HG03095 (cell line): ENCODE results near the gene ECD.

Experiments used
- ATAC-seq: cut with Tn5 transposase; IDR thresholded peaks from one replicate; pipeline ENCODE4 v1.9.1; 2021; ENCODE audit warnings: moderate library complexity; ENCODE audit not compliant: unreplicated experiment

ECD gene

GRCh38 chr10:73167783-73168464 is at the start of gene ECD, which contains the start of gene FAM149B1:
ECD (minus strand) TSS chr10:73168008; CDS start chr10:73163937, 4,071 bp downstream.
FAM149B1 (plus strand) TSS chr10:73168119; CDS start chr10:73168340, 221 bp downstream.
- ATAC-seq, result peak; percentile 84

GRCh38 chr10:73215749-73216148 is 47.9 kb upstream of the ECD start:
- no peak for ATAC-seq

- ATAC-seq, result no peak
These were observed 43.5 kb upstream of the ECD start for GRCh38 chr10:73211106-73211811.

GRCh38 chr10:73210395-73211105 is 42.7 kb upstream of the ECD start:
- no peak for ATAC-seq

GRCh38 chr10:73209705-73210104 is 41.9 kb upstream of the ECD start:
- ATAC-seq, result no peak

DNA sequence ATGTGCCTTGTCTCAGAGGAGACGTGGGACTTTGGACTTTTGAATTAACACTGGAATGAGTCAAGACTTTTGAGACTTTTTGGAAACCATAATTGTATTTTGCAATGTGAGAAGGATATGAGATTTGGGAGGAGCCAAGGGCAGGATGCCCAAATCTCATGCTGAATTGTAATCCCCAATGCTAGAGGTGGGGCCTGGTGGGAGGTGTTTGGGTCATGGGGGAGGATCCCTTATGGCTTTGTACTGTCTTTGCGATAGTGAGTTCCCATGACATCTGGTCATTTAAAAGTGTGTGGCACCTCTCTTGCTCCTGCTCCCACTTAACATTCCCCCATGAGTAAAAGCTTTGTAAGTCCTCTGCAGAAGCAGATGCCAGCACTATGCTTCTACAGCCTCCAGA is 40.1 kb upstream of the ECD start:
- no peak for ATAC-seq

- no peak for ATAC-seq
These were observed 38.6 kb upstream of the ECD start for GRCh38 chr10:73206385-73206784.

DNA sequence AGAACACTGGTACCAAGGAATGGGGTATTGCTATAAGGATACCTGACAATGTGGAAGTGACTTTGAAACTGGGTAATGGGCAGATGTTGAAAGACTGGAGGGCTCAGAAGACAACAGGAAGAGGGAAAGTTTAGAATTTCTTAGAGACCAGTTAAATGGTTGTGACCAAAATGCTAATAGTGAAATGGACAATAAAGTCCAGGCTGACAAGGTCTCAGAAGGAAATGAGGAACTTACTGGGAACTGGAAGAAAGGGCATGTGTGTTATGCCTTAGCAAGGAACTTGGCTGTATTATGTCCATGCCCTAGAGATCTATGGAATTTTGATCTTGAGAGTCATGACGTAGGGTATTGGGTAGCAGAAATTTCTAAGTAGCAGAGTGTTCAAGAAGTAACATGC is 38.1 kb upstream of the ECD start:
- no peak for ATAC-seq

DNA sequence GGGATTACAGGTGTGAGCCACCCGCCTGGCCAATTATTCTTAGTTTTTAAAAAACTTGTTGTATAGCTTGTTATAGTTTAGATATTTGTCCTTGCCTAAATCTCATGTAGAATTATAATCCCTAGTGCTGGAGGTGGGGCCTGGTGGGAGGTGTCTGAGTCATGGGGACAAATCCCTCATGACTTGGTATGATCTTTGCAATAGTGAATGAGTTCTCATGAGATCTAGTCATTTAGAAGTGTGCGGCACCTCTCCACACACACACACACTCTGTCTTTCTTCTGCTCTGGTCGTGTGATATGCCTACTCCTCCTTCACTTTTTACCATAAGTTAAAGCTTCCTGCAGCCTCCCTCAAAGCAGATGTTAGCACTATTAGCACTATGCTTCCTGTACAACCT is 37.3 kb upstream of the ECD start:
- no peak for ATAC-seq

DNA sequence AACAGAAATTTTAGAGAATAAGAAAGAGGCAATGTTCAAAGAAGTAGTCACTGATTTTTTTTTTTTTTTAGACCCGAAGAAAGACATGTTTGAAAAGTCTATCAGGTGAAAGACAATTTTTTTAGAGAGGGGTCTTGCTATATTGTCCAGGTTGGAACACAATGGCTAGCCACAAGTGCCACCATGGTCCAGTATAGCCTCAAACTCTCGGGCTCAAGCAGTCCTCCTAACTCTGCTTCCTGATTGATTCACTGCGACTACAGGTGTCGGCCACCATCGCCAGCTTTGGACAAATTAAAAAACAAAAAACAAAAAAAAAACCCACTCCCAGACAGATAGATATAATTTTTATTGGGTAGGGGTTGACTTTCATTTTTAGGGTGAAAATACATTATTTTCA is 22.4 kb upstream of the ECD start:
- no peak for ATAC-seq

DNA sequence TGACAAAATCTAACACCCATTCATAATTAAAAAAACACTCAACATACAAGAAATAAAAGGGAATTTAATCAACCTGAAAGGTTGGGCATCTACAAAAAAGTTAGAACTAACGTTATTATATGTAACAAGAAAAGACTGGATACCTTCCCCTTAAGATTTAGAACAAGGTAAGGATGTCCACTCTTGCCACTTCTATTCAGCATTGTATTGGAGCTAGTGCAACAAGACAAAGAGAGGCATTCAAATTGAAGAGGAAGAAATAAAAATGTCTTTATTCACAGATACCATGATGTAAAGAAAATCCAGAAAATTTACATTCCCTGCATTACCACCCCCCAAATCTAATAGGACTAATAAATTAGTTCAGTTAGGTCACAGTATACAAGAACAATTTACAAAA is 18.5 kb upstream of the ECD start:
- no peak for ATAC-seq

DNA sequence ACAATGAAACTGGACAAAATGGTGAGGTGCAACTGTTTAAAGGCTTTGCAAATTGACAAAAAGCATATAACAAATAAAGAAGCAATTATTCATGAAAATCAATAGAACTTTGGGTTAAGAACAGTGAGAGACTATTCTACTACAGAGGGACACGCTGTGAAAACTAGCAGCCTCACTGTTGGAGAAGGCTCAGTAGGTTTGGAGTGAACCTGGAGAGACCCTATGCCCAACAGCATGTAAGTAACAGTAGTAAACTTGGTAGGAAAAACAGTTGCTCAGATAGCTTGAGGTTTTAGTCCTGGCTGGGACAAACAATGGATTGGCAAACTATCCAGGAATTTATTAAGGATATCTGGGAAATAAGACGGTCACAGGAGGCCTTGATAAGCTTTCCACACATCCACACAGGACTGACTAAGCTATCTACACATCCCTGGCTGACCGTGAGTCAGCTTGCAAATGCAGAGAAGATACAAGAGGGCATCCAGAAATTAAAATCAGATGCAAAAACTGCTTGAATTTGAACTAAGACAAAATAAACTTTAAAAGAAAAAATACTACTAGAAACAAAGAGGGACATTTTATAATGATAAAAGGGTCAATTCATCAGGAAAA is 16.0 kb upstream of the ECD start:
- ATAC-seq, result no peak

- ATAC-seq, result no peak
These were observed 14.8 kb upstream of the ECD start for GRCh38 chr10:73182568-73182967.

DNA sequence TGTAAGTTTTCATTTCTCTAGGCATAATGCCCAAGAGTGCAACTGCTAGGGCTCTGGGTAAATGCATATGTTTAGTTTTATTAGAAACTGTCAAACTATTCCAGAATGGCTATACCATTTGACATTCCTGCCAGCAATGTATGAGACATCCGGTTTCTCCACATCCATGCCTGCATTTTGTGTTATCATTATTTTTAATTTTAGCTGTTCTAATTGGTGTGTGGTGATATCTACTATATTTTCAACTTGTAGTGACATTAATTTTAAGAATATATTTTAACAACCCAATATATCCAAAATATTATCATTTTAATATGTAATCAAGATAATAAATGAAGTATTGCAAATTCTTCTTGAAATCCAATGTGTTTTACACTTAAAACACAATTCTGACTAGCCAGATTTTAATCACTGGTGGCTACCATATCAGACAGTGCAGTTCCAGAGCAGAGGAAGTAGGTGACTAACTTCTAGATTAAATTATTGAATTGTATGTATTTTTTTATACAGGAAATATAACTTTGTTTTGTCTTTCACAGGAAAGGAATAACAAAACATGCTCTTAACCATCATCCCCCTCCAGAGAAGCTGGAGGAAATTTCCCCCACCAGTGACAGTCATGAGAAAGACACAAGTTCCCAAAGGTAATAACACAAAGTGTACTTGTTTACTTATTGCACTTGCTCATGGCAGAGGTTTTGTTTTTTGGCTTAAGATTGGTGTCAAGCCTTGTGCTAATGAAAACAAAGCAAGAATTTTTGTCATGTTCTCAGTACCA is 6.5 kb upstream of the ECD start:
- no peak for ATAC-seq

GRCh38 chr10:73172867-73173266 is 5.1 kb upstream of the ECD start:
- no peak for ATAC-seq

GRCh38 chr10:73169320-73169719 is 1.5 kb upstream of the ECD start:
- ATAC-seq, result no peak

DNA sequence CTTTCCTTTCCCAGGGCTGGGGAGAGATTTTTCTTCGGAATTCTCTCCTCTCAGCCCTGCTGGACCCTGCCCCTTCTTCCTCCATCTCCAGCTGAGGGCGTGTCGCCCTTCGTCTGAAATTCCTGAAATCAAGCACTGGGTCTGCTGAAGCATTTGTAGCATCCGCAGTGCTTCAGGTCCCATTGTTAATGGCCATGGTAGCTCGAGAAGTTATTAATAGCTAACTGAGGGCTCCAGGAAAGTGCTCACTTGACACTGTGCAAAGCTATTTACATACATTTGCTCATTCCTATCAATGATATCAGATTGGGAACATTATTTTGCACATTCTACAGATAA is 626 bp upstream of the ECD start:
- peak; percentile 5 for ATAC-seq

GRCh38 chr10:73167458-73167782 is 388 bp downstream of the ECD start:
- no peak for ATAC-seq

GRCh38 chr10:73166972-73167371 is 836 bp downstream of the ECD start:
- no peak for ATAC-seq

DNA sequence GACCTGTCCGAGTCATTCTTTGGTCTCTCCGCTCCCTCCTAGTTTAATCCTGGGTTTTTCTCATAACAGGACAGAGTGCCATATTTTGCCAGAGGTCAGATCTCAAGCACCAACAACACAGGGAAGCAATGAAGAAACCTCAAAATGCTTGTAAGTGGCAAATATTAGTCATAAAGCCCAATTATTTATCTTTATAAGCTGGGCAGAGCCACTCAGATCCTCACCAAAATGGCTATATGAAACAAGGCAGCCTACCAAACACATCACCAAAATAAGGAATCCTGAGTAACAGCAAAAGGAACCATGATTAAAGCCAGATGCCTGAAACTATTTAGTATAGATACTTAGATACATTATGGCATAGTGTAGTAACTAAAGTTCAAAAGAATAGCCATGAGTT is 4.7 kb downstream of the ECD start:
- ATAC-seq, result no peak

- no peak for ATAC-seq
These were observed 6.1 kb downstream of the ECD start for GRCh38 chr10:73161662-73162061.
